Neural cell (in vitro differentiated cells): Measurements from ENCODE around the gene ETV7. TPM values are rescaled to one million over a fixed set of nuclear protein-coding genes. Genes with fewer than 3 reads are reported as not detected.
A peak's percentile ranks its signal among the peaks of the same experiment; 100 is the strongest.

Source experiments
- H2AFZ ChIP-seq: fragments of 200-600, 300-800 bp; sonication (generic), shearing (Covaris generic); 2 replicates; pipeline ENCODE4 v1.6.0; 2014; ENCODE audit warnings: low read depth, mild to moderate bottlenecking, antibody characterized with exemption, low read length, moderate library complexity
- H3F3A ChIP-seq: fragments of 200-600 bp; shearing (Covaris generic); 2 replicates; pipeline ENCODE4 v1.6.1; 2016; ENCODE audit warnings: mild to moderate bottlenecking, moderate library complexity, mixed read lengths, antibody characterized with exemption, low read length; ENCODE audit not compliant: insufficient read depth, poor library complexity, severe bottlenecking
- H3K27ac ChIP-seq: fragments of 200-600, 300-800 bp; sonication (generic), shearing (Covaris generic); 2 replicates; pipeline ENCODE4 v1.5.1; 2014; ENCODE audit warnings: mild to moderate bottlenecking, low read length, moderate library complexity
- H3K27me3 ChIP-seq: fragments of 300-800, 200-600 bp; sonication (generic), shearing (Covaris generic); 2 replicates; pipeline ENCODE4 v1.6.0; 2014; ENCODE audit warnings: mild to moderate bottlenecking, low read depth, low read length, moderate library complexity; ENCODE audit not compliant: insufficient read depth
- H3K36me3 ChIP-seq: fragments of 300-800, 200-600 bp; sonication (generic), shearing (Covaris generic); 2 replicates; pipeline ENCODE4 v1.5.1; 2014; ENCODE audit warnings: mild to moderate bottlenecking, antibody characterized with exemption, low read length, moderate library complexity; ENCODE audit not compliant: insufficient read depth
- H3K4me2 ChIP-seq: fragments of 300-800, 200-600 bp; sonication (generic), shearing (Covaris generic); 2 replicates; pipeline ENCODE4 v1.6.0; 2014; ENCODE audit warnings: mild to moderate bottlenecking, low read length
- H3K4me3 ChIP-seq: fragments of 300-800, 200-600 bp; sonication (generic), shearing (Covaris generic); 2 replicates; pipeline ENCODE4 v1.5.1; 2014; ENCODE audit warnings: mild to moderate bottlenecking, low read length, moderate library complexity
- H3K79me2 ChIP-seq: fragments of 200-600 bp; shearing (Covaris generic); replicated peaks from 2 replicates; pipeline ENCODE4 v1.6.0; 2014; ENCODE audit warnings: mild to moderate bottlenecking, low read length, moderate library complexity; ENCODE audit not compliant: insufficient read depth
- H3K9ac ChIP-seq: fragments of 300-800, 200-600 bp; sonication (generic), shearing (Covaris generic); 2 replicates; pipeline ENCODE4 v1.6.1; 2016; ENCODE audit warnings: mild to moderate bottlenecking, low read length, mixed read lengths
- H3K9me2 ChIP-seq: fragments of 200-600 bp; shearing (Covaris generic); 2 replicates; pipeline ENCODE4 v1.6.1; 2016; ENCODE audit warnings: mild to moderate bottlenecking, low read length, mixed read lengths; ENCODE audit not compliant: insufficient read depth
- H3K9me3 ChIP-seq: fragments of 200-600, 300-800 bp; sonication (generic), shearing (Covaris generic); 2 replicates; pipeline ENCODE4 v1.6.1; 2016; ENCODE audit warnings: mild to moderate bottlenecking, mixed run types, low read length, moderate library complexity, mixed read lengths
- H4K20me1 ChIP-seq: fragments of 200-600 bp; shearing (Covaris generic); 2 replicates; pipeline ENCODE4 v1.6.1; 2016; ENCODE audit warnings: mild to moderate bottlenecking, mixed run types; ENCODE audit not compliant: insufficient read depth
- CTCF ChIP-seq: fragments of 450-650 bp; IDR thresholded peaks from 2 replicates; pipeline ENCODE4 v1.5.1; 2014; ENCODE audit warnings: antibody characterized with exemption, mild to moderate bottlenecking, moderate library complexity; ENCODE audit not compliant: poor library complexity, severe bottlenecking
- EP300 ChIP-seq: fragments of 450-650 bp; conservative IDR thresholded peaks from 2 replicates; pipeline ENCODE4 v1.6.1; 2014; ENCODE audit warnings: antibody characterized with exemption, mild to moderate bottlenecking, moderate library complexity; ENCODE audit not compliant: poor library complexity, severe bottlenecking
- EZH2 ChIP-seq: fragments of 200-600, 300-800 bp; shearing (Covaris generic), sonication (generic); IDR thresholded peaks from 2 replicates; pipeline ENCODE4 v1.6.1; 2014; ENCODE audit warnings: antibody characterized with exemption, low read length, borderline replicate concordance, mild to moderate bottlenecking; ENCODE audit not compliant: insufficient read depth, poor library complexity, severe bottlenecking
- MXI1 ChIP-seq: fragments of 450-650 bp; conservative IDR thresholded peaks from 2 replicates; pipeline ENCODE4 v1.6.1; 2014; ENCODE audit warnings: antibody characterized with exemption, mild to moderate bottlenecking; ENCODE audit not compliant: poor library complexity, severe bottlenecking
- POLR2AphosphoS5 ChIP-seq: IDR thresholded peaks from 2 replicates; pipeline ENCODE4 v1.6.1; 2012
- RAD21 ChIP-seq: fragments of 450-650 bp; conservative IDR thresholded peaks from 2 replicates; pipeline ENCODE4 v1.6.1; 2014; ENCODE audit warnings: antibody characterized with exemption, mild to moderate bottlenecking, moderate library complexity
- REST ChIP-seq: IDR thresholded peaks from 2 replicates; pipeline ENCODE4 v1.6.1; 2012; ENCODE audit warnings: borderline replicate concordance
- SMC3 ChIP-seq: fragments of 450-650 bp; conservative IDR thresholded peaks from 2 replicates; pipeline ENCODE4 v1.6.1; 2014; ENCODE audit warnings: antibody characterized with exemption, mild to moderate bottlenecking, moderate library complexity; ENCODE audit not compliant: poor library complexity
- TAF1 ChIP-seq: IDR thresholded peaks from 2 replicates; pipeline ENCODE4 v1.6.1; 2012; ENCODE audit warnings: low read depth
- polyA minus RNA-seq: library from RNA; depleted of rRNA, polyadenylated mRNA; stranded (reverse); fragments of >200 nt; gene quantifications from 2 replicates; pipeline ENCODE4 v1.2.3, GENCODE V29; 2014
- polyA plus RNA-seq: library from polyadenylated mRNA; depleted of rRNA; stranded (reverse); fragments of >200 nt; gene quantifications from 2 replicates; pipeline ENCODE4 v1.2.3, GENCODE V29; 2014

The ETV7 gene
- polyA plus RNA-seq (0.32 TPM in 1 of 2 replicates, not detected in the other), polyA minus RNA-seq (not detected in 2 replicates)

- Histone ChIP-seq H3K27ac (no peak within 1 kb of the TSS), H3F3A (no peaks in the 10 kb centered on the region), H3K27me3 (peaks cover 50% of the 10 kb centered on the region)
These were observed at the start of gene ETV7 for GRCh38 chr6:36387440-36388303. ETV7 (minus strand) TSS chr6:36387669; CDS start chr6:36387541, 128 bp downstream.

GRCh38 chr6:36436466-36436865, 49.0 kb upstream of the ETV7 start:
- H3K9me2 ChIP-seq = no peaks in the 10 kb centered on the region
- no peaks in the 10 kb centered on the region for H3K9me3 ChIP-seq
- H3K9ac ChIP-seq = no peak overlapping the region
- no peaks in the 10 kb centered on the region for H4K20me1 ChIP-seq
- no peaks in the 10 kb centered on the region for H3K36me3 ChIP-seq
- H3K79me2 ChIP-seq = no peaks in the 10 kb centered on the region
- H3K27ac ChIP-seq = no peak overlapping the region
- no peak overlapping the region for H3K4me3 ChIP-seq
- no peak for TF ChIP-seq EZH2
- no peak for TF ChIP-seq TAF1
- TF ChIP-seq POLR2AphosphoS5 = no peak
- TF ChIP-seq CTCF = no peak
- TF ChIP-seq RAD21 = no peak
- TF ChIP-seq SMC3 = no peak
- no peak for TF ChIP-seq EP300
- TF ChIP-seq MXI1 = no peak
- no peak for TF ChIP-seq REST
- no peaks in the 10 kb centered on the region for H3F3A ChIP-seq
- no peak overlapping the region for H3K4me2 ChIP-seq
- no peaks in the 10 kb centered on the region for H3K27me3 ChIP-seq
- H2AFZ ChIP-seq = no peak overlapping the region

More at GRCh38 chr6:36387440-36388303, at the start of gene ETV7:
- Histone ChIP-seq H4K20me1 (no peaks in the 10 kb centered on the region), H2AFZ (no peak within 1 kb of the TSS), H3K36me3 (no peaks in the 10 kb centered on the region), H3K4me3 (peak within 1 kb of the TSS; percentile 63), H3K9me2 (no peaks in the 10 kb centered on the region), H3K4me2 (peak within 1 kb of the TSS; percentile 30), H3K9me3 (no peaks in the 10 kb centered on the region), H3K79me2 (no peaks in the 10 kb centered on the region), H3K9ac (no peak within 1 kb of the TSS)
- no peak for TF ChIP-seq EZH2
- TF ChIP-seq POLR2AphosphoS5 = peak; percentile 17
